Endothelial cell of umbilical vein (primary cell): ENCODE data around the gene CCR5AS.

Experiments used
- GATA2 ChIP-seq: IDR thresholded peaks from 2 replicates; pipeline ENCODE4 v1.7.0; 2011; ENCODE audit warnings: low read depth, mild to moderate bottlenecking, moderate library complexity, mixed read lengths, low read length; ENCODE audit not compliant: insufficient read length, insufficient read depth
- POLR2A ChIP-seq: IDR thresholded peaks from 2 replicates; pipeline ENCODE4 v1.6.1; 2012; ENCODE audit warnings: low read depth, mild to moderate bottlenecking, control low read depth, low read length
- POLR2AphosphoS5 ChIP-seq: IDR thresholded peaks from 2 replicates; pipeline ENCODE4 v1.6.1; 2012; ENCODE audit warnings: low read depth, mild to moderate bottlenecking, control low read depth, low read length, moderate library complexity; ENCODE audit not compliant: insufficient read depth
- TF ChIP-seq, protein P1 (sequence below), 2 donors: IDR thresholded peaks; 1 replicate in 1 of 2; 2 replicates in 1 of 2; pipeline ENCODE4 v1.5.1; 2011; ENCODE audit warnings: low read length in 2 of 2, mild to moderate bottlenecking in 2 of 2, moderate library complexity in 2 of 2, control low read depth in 1 of 2, inconsistent platforms in 1 of 2, low read depth in 1 of 2; ENCODE audit not compliant: insufficient read depth in 1 of 2; ENCODE audit errors: extremely low read depth in 1 of 2
- TF ChIP-seq, protein P2 (sequence below): IDR thresholded peaks from 2 replicates; pipeline ENCODE4 v1.6.1; 2011; ENCODE audit not compliant: insufficient read depth, insufficient read length

DNA sequence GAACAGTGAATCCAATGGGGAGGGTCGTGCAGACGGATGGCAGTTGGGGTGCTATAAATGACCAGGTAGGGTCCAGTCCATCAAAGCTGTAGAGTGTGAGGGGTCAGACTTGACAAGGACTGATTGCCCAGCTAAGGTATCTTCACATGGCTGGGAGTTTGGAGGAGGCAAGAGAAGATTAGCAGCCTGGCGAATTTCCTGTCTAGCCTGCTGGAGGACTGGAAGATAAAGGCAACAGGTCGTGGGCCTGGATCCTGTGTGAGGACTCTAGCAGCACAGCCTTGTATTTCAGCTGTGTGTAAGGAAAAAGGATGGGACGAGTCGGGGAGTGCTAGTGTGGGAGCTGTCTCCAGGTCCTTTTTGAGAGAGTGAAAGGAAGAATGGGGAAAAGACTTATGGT lies 17.6 kb downstream of the CCR5AS start:
- TF ChIP-seq, protein P1, sequence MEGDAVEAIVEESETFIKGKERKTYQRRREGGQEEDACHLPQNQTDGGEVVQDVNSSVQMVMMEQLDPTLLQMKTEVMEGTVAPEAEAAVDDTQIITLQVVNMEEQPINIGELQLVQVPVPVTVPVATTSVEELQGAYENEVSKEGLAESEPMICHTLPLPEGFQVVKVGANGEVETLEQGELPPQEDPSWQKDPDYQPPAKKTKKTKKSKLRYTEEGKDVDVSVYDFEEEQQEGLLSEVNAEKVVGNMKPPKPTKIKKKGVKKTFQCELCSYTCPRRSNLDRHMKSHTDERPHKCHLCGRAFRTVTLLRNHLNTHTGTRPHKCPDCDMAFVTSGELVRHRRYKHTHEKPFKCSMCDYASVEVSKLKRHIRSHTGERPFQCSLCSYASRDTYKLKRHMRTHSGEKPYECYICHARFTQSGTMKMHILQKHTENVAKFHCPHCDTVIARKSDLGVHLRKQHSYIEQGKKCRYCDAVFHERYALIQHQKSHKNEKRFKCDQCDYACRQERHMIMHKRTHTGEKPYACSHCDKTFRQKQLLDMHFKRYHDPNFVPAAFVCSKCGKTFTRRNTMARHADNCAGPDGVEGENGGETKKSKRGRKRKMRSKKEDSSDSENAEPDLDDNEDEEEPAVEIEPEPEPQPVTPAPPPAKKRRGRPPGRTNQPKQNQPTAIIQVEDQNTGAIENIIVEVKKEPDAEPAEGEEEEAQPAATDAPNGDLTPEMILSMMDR (IDR thresholded peaks at IDR 0.05; ENCODE audit: extremely low read depth in 1 of 2, insufficient read depth in 1 of 2, low read depth in 1 of 2, low read length in 2 of 2), result no peak
- no peak for TF ChIP-seq POLR2AphosphoS5
- no peak for TF ChIP-seq GATA2
- TF ChIP-seq, protein P2, sequence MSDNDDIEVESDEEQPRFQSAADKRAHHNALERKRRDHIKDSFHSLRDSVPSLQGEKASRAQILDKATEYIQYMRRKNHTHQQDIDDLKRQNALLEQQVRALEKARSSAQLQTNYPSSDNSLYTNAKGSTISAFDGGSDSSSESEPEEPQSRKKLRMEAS, result no peak
- no peak for TF ChIP-seq POLR2A
